Middle frontal gyrus (tissue), 1 donor: Measurements from ENCODE around the gene SHISA5.
A peak's percentile ranks its signal among the peaks of the same experiment; 100 is the strongest.
"Not testable (repeated sequence)": the region's sequence is repeated elsewhere in the genome, so short reads cannot be mapped to it uniquely, and the experiment has no call there.

Source experiments
- DNase-seq: peaks from one replicate; pipeline ENCODE4 v3.0.0-alpha.2; 2015; ENCODE audit warnings: low spot score; ENCODE audit errors: extremely low spot score

The SHISA5 gene

DNA sequence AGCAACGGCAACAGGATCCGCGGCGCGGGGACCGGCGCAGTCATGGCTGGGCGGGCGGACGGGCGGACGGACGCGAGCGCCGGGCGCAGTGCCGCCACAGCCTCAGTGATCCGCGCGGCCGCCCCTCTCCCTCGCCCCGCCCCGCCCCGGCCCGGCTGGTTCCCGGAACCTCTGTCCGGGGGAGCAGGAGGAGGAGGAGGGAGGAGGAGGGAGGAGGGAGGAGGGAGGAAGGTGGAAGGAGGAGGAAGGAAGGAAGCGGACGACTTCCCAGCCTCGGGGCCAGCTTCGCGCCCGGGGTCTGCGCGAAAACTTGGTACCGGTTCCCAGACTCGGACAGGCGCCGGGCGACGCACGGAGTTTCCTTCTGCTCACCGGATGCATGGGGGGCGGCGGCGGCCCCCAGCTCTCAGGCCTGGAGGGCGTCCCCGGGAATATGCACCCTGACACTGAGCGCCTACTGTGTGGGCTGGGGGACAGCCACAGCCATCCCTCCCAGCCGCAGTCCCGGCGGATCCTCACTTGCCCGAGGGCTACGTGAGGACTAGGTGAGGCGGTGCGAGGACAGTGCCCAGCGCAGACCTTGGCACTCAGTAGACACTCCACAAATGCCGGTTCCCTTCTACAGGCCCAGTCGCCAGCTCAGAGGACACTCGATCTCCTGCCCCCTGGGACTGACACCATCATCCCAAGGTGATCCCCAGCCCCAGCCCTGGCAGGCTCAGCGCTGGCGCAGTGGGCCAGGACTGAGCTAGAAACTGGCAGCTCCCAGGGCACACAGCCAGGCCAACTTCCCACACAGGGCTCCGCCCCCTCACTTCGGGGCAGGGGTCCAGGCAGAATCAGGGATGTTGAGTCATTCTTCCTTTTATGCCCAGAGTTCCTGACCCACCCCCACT lies at the start of gene SHISA5:
SHISA5 (minus strand) TSS at position 124 of the 896 bp plus-strand sequence; CDS start at position 44, 80 bp downstream.
- no peak for DNase-seq

DNA sequence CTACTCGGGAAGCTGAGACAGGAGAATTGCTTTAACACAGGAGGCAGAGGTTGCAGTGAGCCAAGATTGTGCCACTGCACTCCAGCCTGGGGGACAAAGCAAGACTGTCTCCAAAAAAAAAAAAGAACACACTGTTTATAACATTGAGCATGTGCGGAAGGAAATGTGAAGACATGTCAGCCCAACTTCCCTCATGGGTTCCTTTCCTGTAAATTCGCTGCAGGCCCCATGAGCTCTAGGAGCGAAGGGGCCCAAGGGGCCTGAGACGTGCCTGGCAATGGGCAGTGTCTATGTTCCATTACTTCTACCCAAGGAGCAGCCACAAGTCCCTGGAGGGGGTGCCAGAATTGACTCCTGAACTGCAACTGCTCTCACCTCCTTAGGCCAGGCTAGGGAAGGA lies 49.4 kb upstream of the SHISA5 start:
- DNase-seq = no peak

DNA sequence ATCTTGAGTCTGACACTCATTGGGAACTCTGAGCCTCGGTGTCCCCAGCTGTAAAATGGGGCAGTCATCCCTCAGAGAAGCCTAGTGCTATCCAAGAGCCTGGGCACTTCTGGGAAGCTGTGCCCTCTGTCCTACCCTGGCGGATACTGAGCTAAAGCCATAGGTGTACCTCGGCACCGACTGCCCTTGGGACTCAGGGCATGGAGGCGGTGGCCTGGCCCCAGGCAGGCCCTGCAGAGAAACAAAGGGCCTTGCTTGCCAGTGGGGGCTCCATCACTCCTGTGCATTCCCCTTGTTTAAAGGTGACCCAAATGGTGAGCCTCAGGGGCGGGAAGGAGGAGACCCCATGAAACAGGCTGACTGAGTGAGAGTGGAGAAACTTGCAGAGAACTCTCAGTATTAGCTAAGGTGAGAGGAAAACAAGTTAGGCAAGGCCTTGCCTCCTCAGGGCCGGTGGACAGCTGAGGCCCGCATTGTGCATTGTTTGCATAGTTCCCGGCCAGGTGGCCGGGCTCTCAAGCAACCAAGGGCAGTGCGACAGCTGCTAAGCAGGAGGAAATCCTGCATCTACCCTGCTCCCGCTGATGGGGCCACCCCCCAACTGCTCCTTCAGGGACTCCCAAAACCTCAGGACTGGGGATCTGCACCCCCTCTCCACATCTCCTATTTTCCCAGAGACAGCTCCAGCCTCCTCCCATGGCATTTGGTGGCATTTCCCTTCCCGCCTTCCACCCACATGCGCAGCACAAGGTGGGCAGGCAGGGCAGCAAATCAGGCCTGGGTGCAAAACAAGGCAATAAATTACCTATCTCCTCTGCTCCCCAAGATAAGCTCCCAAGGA lies 48.4 kb upstream of the SHISA5 start:
- DNase-seq = no peak

- DNase-seq = not testable (repeated sequence)
Observed at GRCh38 chr3:48551651-48552050, 47.7 kb upstream of the SHISA5 start.

GRCh38 chr3:48548729-48549705 lies 45.0 kb upstream of the SHISA5 start:
- peak; percentile 77 for DNase-seq

DNA sequence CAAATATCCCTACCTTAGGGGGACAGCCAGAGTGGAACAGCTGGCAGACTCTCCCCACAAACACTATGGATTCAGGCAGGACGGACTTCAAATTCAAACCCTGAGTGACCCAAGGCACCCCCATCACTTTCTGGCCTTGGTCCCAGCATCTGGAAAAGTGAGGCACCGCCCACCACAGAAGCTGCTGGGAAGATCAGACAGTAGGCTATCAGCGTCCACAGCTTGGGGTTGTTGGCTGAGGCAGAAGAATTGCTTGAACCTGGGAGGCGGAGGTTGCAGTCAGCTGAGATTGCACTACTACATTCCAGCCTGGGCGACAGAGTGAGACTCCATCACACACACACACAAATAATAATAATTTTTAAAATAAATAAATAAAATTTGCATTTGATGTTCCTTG lies 44.2 kb upstream of the SHISA5 start:
- DNase-seq = no peak

DNA sequence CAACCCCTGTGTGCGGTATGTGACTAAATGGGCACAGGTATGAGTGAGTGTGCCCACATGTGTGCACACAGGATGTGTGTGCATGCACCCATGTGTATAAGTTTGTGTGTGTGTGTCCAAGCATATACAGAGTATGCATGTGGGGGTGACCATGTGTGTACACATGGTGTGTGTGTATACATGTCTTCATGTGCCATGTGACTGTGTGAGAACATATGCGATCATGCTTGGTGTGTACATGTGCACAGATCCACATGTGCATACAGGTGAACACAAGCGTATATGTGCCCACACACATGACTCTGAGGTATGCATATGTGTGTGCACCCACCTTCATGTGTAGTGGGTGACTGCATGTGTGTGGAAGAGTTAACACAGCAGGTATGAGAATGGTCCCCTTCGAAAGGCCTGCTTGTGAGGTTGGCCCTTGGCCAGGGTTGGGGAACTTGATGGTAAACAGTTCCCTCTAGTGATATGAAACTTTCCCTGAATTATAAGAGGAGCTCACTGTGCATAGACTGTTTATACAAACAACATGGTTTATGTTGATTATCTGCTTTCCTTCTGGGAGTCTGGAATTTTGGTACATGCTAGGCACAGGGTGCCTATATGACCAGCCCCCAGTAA lies 42.3 kb upstream of the SHISA5 start:
- no peak for DNase-seq

DNA sequence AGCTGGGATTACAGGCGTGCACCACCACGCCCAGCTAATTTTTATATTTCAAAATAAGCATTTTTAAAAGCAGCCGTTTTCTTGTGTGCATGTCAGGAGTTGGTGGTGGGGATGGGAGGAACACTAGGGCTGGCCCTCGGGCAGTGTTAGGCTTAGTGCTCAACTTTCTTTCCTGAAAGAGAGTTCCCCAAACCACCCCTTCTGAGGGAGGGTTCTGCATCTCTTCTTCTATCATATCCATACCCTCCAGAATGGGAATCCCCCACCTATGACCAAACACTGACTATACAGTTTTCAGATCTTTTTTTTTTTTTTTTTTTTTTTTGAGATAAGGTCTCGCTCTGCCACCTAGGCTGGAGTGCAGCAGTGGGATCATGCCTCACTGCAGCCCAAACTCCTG lies 40.2 kb upstream of the SHISA5 start:
- DNase-seq = no peak

- no peak for DNase-seq
Observed at GRCh38 chr3:48543271-48543866, 39.4 kb upstream of the SHISA5 start.

DNA sequence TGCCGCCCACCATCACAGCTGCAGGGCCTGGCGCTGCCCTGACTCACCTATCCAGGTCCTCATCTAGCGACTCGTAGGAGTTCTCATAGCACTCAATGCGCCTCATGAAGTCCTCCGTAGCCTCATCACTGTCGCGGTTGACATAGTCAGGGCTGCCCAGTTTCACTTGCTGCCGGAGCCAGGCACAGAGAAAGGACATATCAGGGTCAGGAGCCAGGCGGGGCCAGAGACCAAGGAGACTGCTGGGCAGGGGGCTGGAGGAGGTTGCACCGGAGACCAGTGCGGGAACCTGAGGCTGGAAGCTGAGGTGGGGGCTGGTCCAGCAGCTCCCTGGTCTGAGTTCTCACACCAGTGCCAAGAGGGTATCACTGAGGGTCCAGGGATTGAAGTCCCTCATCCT lies 34.5 kb upstream of the SHISA5 start:
- DNase-seq = no peak

DNA sequence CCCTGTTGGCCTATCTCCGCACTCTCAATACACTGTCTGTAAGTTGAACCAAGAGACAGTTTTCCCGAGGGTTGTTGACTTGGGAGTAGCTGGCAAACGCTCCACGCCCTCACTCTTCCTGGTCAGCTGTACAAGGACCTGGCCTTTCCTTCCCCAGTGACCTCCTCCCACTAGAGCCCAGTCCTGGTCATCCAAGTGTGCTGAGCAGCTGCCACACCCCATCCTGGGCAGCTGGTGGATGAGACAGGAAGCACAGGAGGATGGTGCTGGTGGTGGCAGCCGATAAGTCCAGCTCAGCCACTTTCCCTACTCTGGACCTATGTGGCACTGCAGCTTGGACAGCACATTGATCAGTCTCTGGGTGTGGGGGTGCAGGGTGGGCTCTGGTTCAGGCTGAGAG lies 32.8 kb upstream of the SHISA5 start:
- DNase-seq = no peak

DNA sequence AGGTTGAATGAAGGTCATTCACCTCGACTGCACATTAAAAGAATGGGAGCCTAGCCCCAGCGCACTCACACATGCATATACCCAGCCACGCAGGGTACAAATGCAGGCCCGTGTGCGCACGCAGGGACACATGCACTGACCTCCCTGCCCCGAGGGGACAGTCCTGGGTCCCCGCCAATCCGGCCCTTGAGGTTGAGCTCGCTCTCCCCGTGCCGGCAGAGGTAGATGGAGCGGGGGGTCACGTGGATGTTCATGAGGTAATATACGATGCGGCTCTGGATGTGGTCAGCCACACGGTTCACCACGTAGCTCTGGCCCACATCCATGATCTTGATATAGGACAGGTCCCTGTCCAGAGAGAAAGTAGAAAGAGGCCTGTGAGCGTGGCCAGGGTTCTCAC lies 32.1 kb upstream of the SHISA5 start:
- no peak for DNase-seq

GRCh38 chr3:48535578-48535977 lies 31.6 kb upstream of the SHISA5 start:
- no peak for DNase-seq

- no peak for DNase-seq
Observed at GRCh38 chr3:48532977-48533337, 29.0 kb upstream of the SHISA5 start.

DNA sequence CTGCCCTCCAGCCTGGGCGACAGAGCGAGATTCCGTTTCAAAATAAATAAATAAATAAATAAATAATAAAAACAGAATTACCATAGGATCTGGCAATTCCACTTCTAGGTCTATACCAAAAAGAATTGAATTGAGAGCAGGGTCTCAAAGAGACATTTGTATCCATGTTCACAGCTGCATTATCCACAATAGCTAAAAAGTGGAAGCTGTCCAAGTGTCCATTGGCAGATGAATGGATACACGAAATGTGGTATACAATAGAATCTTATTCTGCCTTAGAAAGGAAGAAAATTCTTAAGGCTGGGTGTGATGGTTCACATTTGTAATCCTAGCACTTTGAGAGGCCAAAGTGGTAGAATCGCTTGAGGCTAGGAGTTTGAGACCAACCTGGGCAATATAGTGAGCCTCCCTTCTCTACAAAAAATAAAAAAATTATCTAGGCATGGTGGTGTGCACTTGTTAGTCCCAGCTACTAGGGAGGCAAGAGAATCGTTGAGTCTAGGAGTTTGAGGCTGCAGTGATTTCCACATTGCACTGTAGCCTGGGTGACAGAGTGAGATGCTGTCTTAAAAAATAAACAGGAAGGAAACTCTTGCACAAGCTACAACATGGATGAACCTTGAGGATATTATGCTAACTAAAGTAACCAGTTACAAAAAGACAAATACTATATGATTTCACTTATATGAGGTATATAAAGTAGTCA lies 28.4 kb upstream of the SHISA5 start:
- peak; percentile 52 for DNase-seq

GRCh38 chr3:48530701-48531100 lies 26.7 kb upstream of the SHISA5 start:
- DNase-seq = not testable (repeated sequence)

- DNase-seq = no peak
Observed at GRCh38 chr3:48528754-48529153, 24.8 kb upstream of the SHISA5 start.

DNA sequence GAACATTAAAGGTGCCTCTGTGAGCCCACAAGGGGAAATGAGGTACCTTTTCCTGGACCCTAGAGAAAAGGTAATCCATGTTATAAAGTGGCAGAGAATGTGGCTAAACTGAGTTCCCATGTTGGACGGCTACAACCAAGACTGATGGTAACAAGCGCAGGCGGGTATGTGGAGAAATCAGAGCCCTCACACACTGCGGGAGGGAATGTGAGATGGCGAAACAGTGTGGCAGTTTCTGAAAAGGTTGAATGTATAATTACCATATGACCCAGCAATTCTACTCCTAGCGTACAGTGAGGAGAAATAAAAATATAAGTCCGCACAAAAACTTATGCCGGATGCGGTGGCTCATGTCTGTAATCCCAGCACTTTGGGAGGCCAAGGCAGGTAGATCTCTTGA lies 24.1 kb upstream of the SHISA5 start:
- DNase-seq = no peak

DNA sequence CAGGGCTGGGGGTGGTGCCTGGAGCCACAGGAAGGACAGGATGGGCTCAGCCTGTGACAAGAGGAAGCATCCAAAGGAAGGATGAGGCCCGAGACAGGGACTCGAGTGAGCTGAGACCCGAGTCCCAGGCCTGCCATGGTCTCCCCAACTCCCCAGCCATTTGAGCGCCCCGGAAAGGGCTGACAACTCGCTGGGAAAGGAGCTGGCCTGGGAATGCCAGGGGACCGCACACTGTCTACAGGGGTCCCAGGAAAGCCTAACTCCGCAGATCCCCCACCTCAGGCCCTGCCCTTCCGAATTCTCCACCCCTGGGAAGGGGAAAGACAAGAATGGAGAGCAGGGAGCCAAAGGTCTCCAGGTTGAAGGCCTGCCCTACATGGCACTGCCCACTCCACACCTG lies 21.0 kb upstream of the SHISA5 start:
- no peak for DNase-seq

DNA sequence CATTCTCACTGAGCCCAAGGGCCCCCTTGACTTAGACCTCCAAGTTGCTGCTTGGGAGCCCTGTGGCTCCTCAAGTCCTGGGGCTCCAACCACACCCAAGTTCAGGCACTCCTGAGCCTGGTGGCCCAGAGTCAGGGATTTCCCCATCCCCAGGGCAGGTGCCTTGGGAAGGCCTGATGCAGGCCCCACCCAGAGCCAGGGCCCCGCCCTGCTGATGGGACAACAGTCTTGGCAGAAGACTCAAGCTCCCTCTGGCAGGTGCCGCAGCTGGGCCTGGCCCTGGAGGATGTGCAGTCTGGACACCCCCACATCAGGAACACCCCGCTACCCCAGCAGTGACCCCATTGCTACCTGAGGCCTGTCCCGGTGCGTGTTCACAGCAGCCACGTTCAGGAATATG lies 17.7 kb upstream of the SHISA5 start:
- no peak for DNase-seq
